H1 (cell line): ENCODE data around the gene ZNF366. TPM values are rescaled to one million over a fixed set of nuclear protein-coding genes. Genes with fewer than 3 reads are reported as not detected.

Source experiments
- CTCF ChIA-PET: fragments of 300-600 bp; sonication (Branson Sonifier 250); formaldehyde crosslinking; loops from one replicate; lab custom pipeline; 2021; ENCODE audit not compliant: partially characterized antibody; lab: Charles Lee
- POLR2A ChIA-PET: fragments of 300-600 bp; sonication (Branson Sonifier 250); formaldehyde crosslinking; loops from one replicate; lab custom pipeline; 2021; ENCODE audit warnings: inconsistent platforms; ENCODE audit not compliant: partially characterized antibody; lab: Charles Lee
- DNase-seq, 2 experiments: peaks; one replicate each; pipeline versions ENCODE4 v3.0.0 to v3.0.0-alpha.2; 2010 to 2022; ENCODE audit warnings: low spot score in 2 of 2, low read depth in 1 of 2, mixed read lengths in 1 of 2
- FAIRE-seq: peaks from 2 replicates; lab custom pipeline; 2011; peaks lifted over from hg19 to GRCh38; lab: Jason Lieb, UNC
- H2AFZ ChIP-seq: 2 replicates; pipeline ENCODE4 v1.8.1; 2012; ENCODE audit warnings: low read length, inconsistent platforms
- H2AK5ac ChIP-seq: 2 replicates; pipeline ENCODE4 v1.6.1; 2013; ENCODE audit warnings: low read depth, low read length
- H2BK120ac ChIP-seq: replicated peaks from 2 replicates; pipeline ENCODE3; 2013; ENCODE audit warnings: low read depth, low read length, inconsistent platforms
- H2BK12ac ChIP-seq: 2 replicates; pipeline ENCODE4 v1.6.1; 2013; ENCODE audit warnings: low read depth, low read length
- H2BK15ac ChIP-seq: 2 replicates; pipeline ENCODE4 v1.6.1; 2013; ENCODE audit warnings: low read length
- H2BK20ac ChIP-seq: 2 replicates; pipeline ENCODE4 v1.6.1; 2013; ENCODE audit warnings: low read length
- H2BK5ac ChIP-seq: 2 replicates; pipeline ENCODE4 v1.6.1; 2013; ENCODE audit warnings: low read depth, low read length
- H3K14ac ChIP-seq: 2 replicates; pipeline ENCODE4 v1.6.1; 2013; ENCODE audit warnings: inconsistent platforms; ENCODE audit not compliant: insufficient read length
- H3K18ac ChIP-seq: 2 replicates; pipeline ENCODE4 v1.6.1; 2013; ENCODE audit warnings: low read length; ENCODE audit errors: extremely low read depth
- H3K23ac ChIP-seq: 2 replicates; pipeline ENCODE4 v1.6.1; 2013; ENCODE audit warnings: inconsistent platforms; ENCODE audit not compliant: insufficient read length
- H3K23me2 ChIP-seq: 2 replicates; pipeline ENCODE4 v1.6.1; 2013; ENCODE audit warnings: low read depth, low read length
- H3K27ac ChIP-seq: 2 replicates; pipeline ENCODE4 v1.6.1; 2011; ENCODE audit warnings: low read depth, low read length, inconsistent platforms
- H3K27me3 ChIP-seq, 4 experiments: replicated peaks in 1 of 4; 1 replicate in 1 of 4; 2 replicates in 3 of 4; pipeline versions ENCODE4 v1.6.1 to v1.8.1; 2011 to 2013; ENCODE audit warnings: low read length in 3 of 4, mild to moderate bottlenecking in 3 of 4, inconsistent platforms in 2 of 4, mixed read lengths in 2 of 4, moderate library complexity in 1 of 4; ENCODE audit not compliant: control insufficient read depth in 3 of 4, insufficient read depth in 3 of 4; ENCODE audit errors: extremely low read depth in 1 of 4
- H3K36me3 ChIP-seq, 4 experiments: 2 replicates each; pipeline versions ENCODE4 v1.6.1 to v1.8.1; 2011 to 2013; ENCODE audit warnings: mild to moderate bottlenecking in 4 of 4, low read length in 3 of 4, moderate library complexity in 2 of 4, control low read depth in 1 of 4, inconsistent platforms in 1 of 4; ENCODE audit not compliant: insufficient read depth in 4 of 4, control insufficient read depth in 2 of 4
- H3K4ac ChIP-seq: replicated peaks from 2 replicates; pipeline ENCODE3; 2013; ENCODE audit warnings: low read length, low read depth, mixed read lengths, inconsistent platforms; ENCODE audit not compliant: insufficient read length
- H3K4me1 ChIP-seq, 4 experiments: replicated peaks in 1 of 4; 1 replicate in 1 of 4; 2 replicates in 3 of 4; pipeline versions ENCODE4 v1.6.1 to v1.8.1; 2011 to 2013; ENCODE audit warnings: low read length in 3 of 4, inconsistent platforms in 2 of 4, mixed read lengths in 1 of 4; ENCODE audit not compliant: insufficient read depth in 4 of 4, control insufficient read depth in 3 of 4
- H3K4me2 ChIP-seq, 2 experiments: 2 replicates each; pipeline versions ENCODE4 v1.6.1 to v1.8.1; 2011 to 2013; ENCODE audit warnings: low read depth in 2 of 2, low read length in 2 of 2, control low read depth in 1 of 2, inconsistent platforms in 1 of 2, mild to moderate bottlenecking in 1 of 2; ENCODE audit not compliant: insufficient read depth in 1 of 2
- H3K4me3 ChIP-seq, 4 experiments: fragments of 200-600, 300-600 bp in 1 of 4; sonication (generic), shearing (Covaris generic), sonication (Bioruptor Twin) in 1 of 4; 2 replicates each; pipeline versions ENCODE4 v1.5.1 to v1.8.1; 2011 to 2016; ENCODE audit warnings: low read length in 4 of 4, low read depth in 3 of 4, control low read depth in 2 of 4, inconsistent platforms in 2 of 4, mild to moderate bottlenecking in 2 of 4, mixed read lengths in 1 of 4, moderate library complexity in 1 of 4; ENCODE audit not compliant: insufficient read depth in 2 of 4; ENCODE audit errors: extremely low read depth in 1 of 4
- H3K56ac ChIP-seq: replicated peaks from 2 replicates; pipeline ENCODE3; 2013; ENCODE audit warnings: low read depth, mild to moderate bottlenecking, mixed read lengths, low read length, inconsistent platforms; ENCODE audit not compliant: insufficient read length
- H3K79me1 ChIP-seq: 2 replicates; pipeline ENCODE4 v1.6.1; 2013; ENCODE audit warnings: low read depth, low read length, control low read depth
- H3K79me2 ChIP-seq, 2 experiments: 2 replicates each; pipeline versions ENCODE4 v1.6.1 to v1.8.1; 2012 to 2013; ENCODE audit warnings: low read length in 2 of 2, mild to moderate bottlenecking in 2 of 2, inconsistent platforms in 1 of 2; ENCODE audit not compliant: insufficient read depth in 2 of 2, control insufficient read depth in 1 of 2
- H3K9ac ChIP-seq, 4 experiments: replicated peaks in 1 of 4; 1 replicate in 1 of 4; 2 replicates in 3 of 4; pipeline versions ENCODE4 v1.6.1 to v1.8.1; 2011 to 2013; ENCODE audit warnings: low read depth in 3 of 4, low read length in 3 of 4, control low read depth in 2 of 4, mild to moderate bottlenecking in 2 of 4, moderate library complexity in 2 of 4, inconsistent platforms in 1 of 4; ENCODE audit errors: extremely low read depth in 1 of 4
- H3K9me3 ChIP-seq, 2 experiments: 2 replicates each; pipeline versions ENCODE4 v1.6.1 to v1.8.1; 2012 to 2013; ENCODE audit warnings: mild to moderate bottlenecking in 2 of 2, moderate library complexity in 2 of 2, control low read depth in 1 of 2, inconsistent platforms in 1 of 2, low read depth in 1 of 2, low read length in 1 of 2, mixed read lengths in 1 of 2; ENCODE audit not compliant: insufficient read depth in 2 of 2
- H4K20me1 ChIP-seq, 2 experiments: replicated peaks in 1 of 2; 2 replicates each; pipeline versions ENCODE3 to v1.8.1; 2011 to 2013; ENCODE audit warnings: inconsistent platforms in 2 of 2, low read length in 2 of 2, mild to moderate bottlenecking in 1 of 2; ENCODE audit not compliant: insufficient read depth in 2 of 2, control insufficient read depth in 1 of 2
- H4K5ac ChIP-seq: 2 replicates; pipeline ENCODE4 v1.6.1; 2013; ENCODE audit warnings: low read length, low read depth, mixed read lengths, inconsistent platforms; ENCODE audit not compliant: insufficient read length
- H4K8ac ChIP-seq: 2 replicates; pipeline ENCODE4 v1.8.0; 2013; ENCODE audit warnings: mild to moderate bottlenecking, moderate library complexity, low read length, inconsistent platforms; ENCODE audit not compliant: insufficient read depth; ENCODE audit errors: extremely low read depth
- H4K91ac ChIP-seq: replicated peaks from 2 replicates; pipeline ENCODE3; 2013; ENCODE audit warnings: low read length, mixed read lengths, inconsistent platforms; ENCODE audit not compliant: insufficient read length
- CEBPB ChIP-seq: IDR thresholded peaks from 2 replicates; pipeline ENCODE4 v1.6.1; 2012; ENCODE audit warnings: low read depth, low read length
- EP300 ChIP-seq, 2 experiments: IDR thresholded peaks; 1 replicate in 1 of 2; 2 replicates in 1 of 2; pipeline ENCODE4 v1.6.1; 2011 to 2012; ENCODE audit warnings: low read depth in 2 of 2, low read length in 2 of 2, mild to moderate bottlenecking in 2 of 2, borderline replicate concordance in 1 of 2, inconsistent platforms in 1 of 2, moderate library complexity in 1 of 2
- PHF8 ChIP-seq: fragments of 200-600 bp; sonication (generic); conservative IDR thresholded peaks from 2 replicates; pipeline ENCODE4 v1.7.1; 2012; ENCODE audit warnings: low read depth, mild to moderate bottlenecking, inconsistent platforms, low read length, moderate library complexity
- POLR2AphosphoS5 ChIP-seq: IDR thresholded peaks from 2 replicates; pipeline ENCODE4 v1.6.1; 2011; ENCODE audit warnings: low read depth, low read length
- RXRA ChIP-seq: IDR thresholded peaks from 2 replicates; pipeline ENCODE4 v1.6.1; 2011; ENCODE audit warnings: low read depth, mild to moderate bottlenecking, low read length, moderate library complexity; ENCODE audit not compliant: insufficient read depth
- polyA plus RNA-seq, 7 experiments: library from polyadenylated mRNA; depleted of rRNA in 3 of 7; stranded (reverse) in 5 of 7; unstranded in 2 of 7; fragments of >200 nt in 5 of 7; fragments of 200-250 nt in 2 of 7; gene quantifications; 1 replicate in 5 of 7; 2 replicates in 1 of 7; 4 replicates in 1 of 7; pipeline versions ENCODE4 v1.2.1 to v1.2.3, GENCODE V29; 2011 to 2013; ENCODE audit warnings: missing spikeins in 2 of 7, mixed read lengths in 2 of 7
- total RNA-seq: library from RNA; stranded (reverse); fragmentation: NEBNext Ultra II Directional; extraction: Animal tissue kit (Norgen Biotek cat#: 25700); gene quantifications from 2 replicates; pipeline ENCODE4 v1.2.1, GENCODE V29; 2021

ZNF366 gene
- total and polyA plus RNA-seq, 2 of the 8 experiments (the other 6 are each of a cell fraction or from before 2014, with no cell fraction given) = not detected

- Histone ChIP-seq H3K56ac (no peak overlapping the region), H4K91ac (no peak overlapping the region), H2BK15ac (no peak overlapping the region), H3K4me1 (peaks cover 0 to 8% (median 0%) of the 10 kb centered on the region in 4 experiments; a peak in 1 of 7 replicates), H4K5ac (no peak overlapping the region), H2BK120ac (no peak overlapping the region), H3K79me1 (no peaks in the 10 kb centered on the region), H3K79me2 (no peaks in the 10 kb centered on the region), H2AK5ac (no peak overlapping the region), H3K27ac (no peak overlapping the region), H3K27me3 (no peaks in the 10 kb centered on the region), H3K9ac (no peak overlapping the region), H4K8ac (no peak overlapping the region), H2BK20ac (no peak overlapping the region), H2BK12ac (no peak overlapping the region), H3K36me3 (no peaks in the 10 kb centered on the region), H2AFZ (no peak overlapping the region), H2BK5ac (no peak overlapping the region), H4K20me1 (no peaks in the 10 kb centered on the region), H3K14ac (no peak overlapping the region), H3K4me2 (no peak overlapping the region), H3K23ac (no peak overlapping the region), H3K4ac (no peak overlapping the region), H3K4me3 (no peak overlapping the region), H3K23me2 (no peaks in the 10 kb centered on the region), H3K9me3 (no peaks in the 10 kb centered on the region), H3K18ac (no peak overlapping the region)
- no peak for DNase-seq
- FAIRE-seq = no peak
- ChIA-PET CTCF (interaction anchor here (1.2 to 4.0 kb wide), 6 partner anchors 8 to 146 kb away, joined by 3 to 23 read pairs (median 4); no protein-coding TSS in a partner anchor), POLR2A (no interaction called here)
- TF ChIP-seq PHF8 (no peak), EP300 (IDR thresholded peaks at IDR 0.05; ENCODE audit: borderline replicate concordance in 1 of 2, low read depth in 2 of 2, low read length in 2 of 2) (no peak), POLR2AphosphoS5 (no peak), CEBPB (no peak), RXRA (no peak)
These were observed 5.3 kb upstream of the ZNF366 start for GRCh38 chr5:72512593-72512860.
